Adrenal gland (tissue), 5 donors: ENCODE measurements around the gene VARS2.

ENCODE experiments used
- CTCF ChIP-seq, 6 experiments: fragments of 450-650 bp in 4 of 6; fragments of 200-600 bp in 2 of 6; sonication (generic) in 1 of 6; IDR thresholded peaks; 1 replicate in 5 of 6; 2 replicates in 1 of 6; pipeline versions ENCODE4 v1.5.1 to v1.8.0; 2016 to 2021; ENCODE audit warnings: antibody characterized with exemption in 6 of 6, mild to moderate bottlenecking in 2 of 6, moderate library complexity in 1 of 6
- POLR2A ChIP-seq, 2 donors: fragments of 450-650 bp; IDR thresholded peaks; one replicate each; pipeline ENCODE4 v1.6.1; 2017; ENCODE audit warnings: antibody characterized with exemption in 2 of 2, mild to moderate bottlenecking in 2 of 2, moderate library complexity in 1 of 2
- donor health status: DM: no; HTN: no; CAD: no.

DNA sequence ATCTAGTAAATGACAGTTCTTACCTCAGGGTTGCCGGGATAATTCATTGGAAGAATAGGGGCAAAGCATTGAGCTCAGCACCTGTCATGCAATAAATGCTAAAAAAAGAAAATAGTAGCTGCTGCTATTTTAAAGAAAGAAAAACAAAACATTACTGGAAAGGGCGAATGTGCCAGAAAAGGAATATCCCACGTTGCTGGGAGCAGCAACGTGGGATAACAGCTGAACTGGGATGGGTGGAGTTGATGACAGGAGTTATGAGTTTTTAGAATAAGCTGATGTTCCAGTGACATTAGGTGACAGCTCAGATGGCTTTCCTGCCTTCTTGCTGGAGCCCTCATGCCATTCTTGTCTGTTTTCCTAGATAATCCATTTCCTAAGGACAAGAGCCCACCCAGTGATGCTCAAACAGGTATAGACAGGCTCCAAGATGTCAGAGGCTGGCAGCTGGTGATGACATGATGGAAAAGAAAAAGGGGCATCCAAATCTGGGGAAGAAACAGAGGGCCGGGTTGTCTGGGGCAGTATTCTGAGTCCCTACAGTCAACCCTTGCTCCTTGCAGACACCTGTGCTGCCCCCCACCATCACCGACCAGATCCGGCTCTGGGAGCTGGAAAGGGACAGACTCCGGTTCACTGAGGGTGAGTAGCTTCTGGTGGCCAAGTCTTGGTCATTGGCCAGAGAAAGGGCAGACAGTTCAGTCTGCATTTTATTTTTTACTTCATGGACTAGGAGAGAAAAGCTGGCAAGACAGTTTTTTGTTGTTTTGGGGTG is 1.1 kb upstream of the VARS2 start:
- TF ChIP-seq POLR2A (IDR thresholded peaks at IDR 0.05), result no peak
- TF ChIP-seq CTCF (IDR thresholded peaks at IDR 0.05), result no peak
